Measurements from ENCODE around the gene MBOAT2. TPM values are rescaled to one million over a fixed set of nuclear protein-coding genes. Genes with fewer than 3 reads are reported as not detected.

Gene MBOAT2
- total and polyA plus RNA-seq, 4 donors = 75.1 to 116 (median 85.5) TPM

- no peaks in the 10 kb centered on the region for H3K36me3 ChIP-seq (ENCODE audit: control insufficient read depth, insufficient read depth, low read length)
- H3K27me3 ChIP-seq (ENCODE audit: control insufficient read depth, insufficient read depth, low read length) = no peaks in the 10 kb centered on the region
- H3K9me3 ChIP-seq (ENCODE audit: control insufficient read depth, insufficient read depth, low read length) = no peaks in the 10 kb centered on the region
- peaks cover 8% of the 10 kb centered on the region for H3K4me1 ChIP-seq (ENCODE audit: control insufficient read depth, insufficient read depth, low read length)
- WGBS (ENCODE audit: insufficient coverage) = 80% methylated on average over 3 of the region's 9 CpGs
- no peak overlapping the region for H3K4me3 ChIP-seq (ENCODE audit: low read depth, low read length)
- H3K27ac ChIP-seq (ENCODE audit: low read depth, low read length) = no peak overlapping the region
- no peak for DNase-seq (ENCODE audit: low read depth in 4 of 6, low spot score in 6 of 6)
Observed at GRCh38 chr2:8998418-8999101, 4.9 kb downstream of the MBOAT2 start.

DNA sequence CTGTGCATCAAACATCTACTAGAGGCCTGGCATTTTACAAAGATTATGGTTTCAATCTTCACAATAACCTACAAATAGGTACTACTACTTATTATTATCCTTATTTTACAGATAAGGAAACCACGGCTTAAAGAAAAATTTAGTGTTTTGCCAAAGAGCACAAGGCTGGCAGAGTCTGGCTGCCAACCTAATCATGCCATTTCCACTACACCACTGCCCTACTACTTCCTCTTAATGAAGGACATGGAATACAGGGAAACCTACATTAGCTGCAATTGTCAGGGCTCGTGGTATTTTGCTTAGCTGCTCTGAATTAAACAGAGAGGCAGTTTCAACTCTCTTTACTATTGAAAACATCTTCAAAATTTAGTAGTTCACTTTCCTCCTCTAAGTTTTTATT lies 5.9 kb downstream of the MBOAT2 start:
- Histone ChIP-seq H3K27me3 (ENCODE audit: control insufficient read depth, insufficient read depth, low read length) (no peaks in the 10 kb centered on the region), H3K9me3 (ENCODE audit: control insufficient read depth, insufficient read depth, low read length) (no peaks in the 10 kb centered on the region), H3K27ac (ENCODE audit: low read depth, low read length) (no peak overlapping the region), H3K4me1 (ENCODE audit: control insufficient read depth, insufficient read depth, low read length) (peaks cover 8% of the 10 kb centered on the region), H3K4me3 (ENCODE audit: low read depth, low read length) (no peak overlapping the region), H3K36me3 (ENCODE audit: control insufficient read depth, insufficient read depth, low read length) (no peaks in the 10 kb centered on the region)
- DNase-seq (ENCODE audit: low read depth in 4 of 6, low spot score in 6 of 6) = no peak
- WGBS (ENCODE audit: insufficient coverage) = 0% methylated on average over 1 of the region's 2 CpGs

DNA sequence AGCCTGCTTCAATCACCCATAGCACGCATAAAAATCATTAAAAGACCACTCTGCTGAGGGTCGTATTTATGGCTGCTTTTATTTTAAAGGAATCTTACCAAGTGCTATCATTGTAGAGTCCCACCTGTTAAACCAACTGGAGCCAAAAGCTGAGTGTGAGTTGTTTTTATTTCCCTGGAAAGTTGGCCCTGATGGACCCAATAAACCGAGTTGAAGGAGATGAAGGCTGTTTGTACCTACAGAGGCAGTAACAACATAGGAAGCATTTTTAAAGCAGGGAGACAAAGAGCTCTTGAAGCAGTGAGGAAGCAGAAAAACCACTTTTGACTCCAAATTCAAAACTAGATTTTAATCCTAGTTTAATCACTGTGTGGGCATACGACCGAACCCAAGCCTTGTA lies 6.4 kb downstream of the MBOAT2 start:
- peaks cover 8% of the 10 kb centered on the region for H3K4me1 ChIP-seq (ENCODE audit: control insufficient read depth, insufficient read depth, low read length)
- H3K27ac ChIP-seq (ENCODE audit: low read depth, low read length) = no peak overlapping the region
- H3K36me3 ChIP-seq (ENCODE audit: control insufficient read depth, insufficient read depth, low read length) = no peaks in the 10 kb centered on the region
- H3K27me3 ChIP-seq (ENCODE audit: control insufficient read depth, insufficient read depth, low read length) = no peaks in the 10 kb centered on the region
- H3K9me3 ChIP-seq (ENCODE audit: control insufficient read depth, insufficient read depth, low read length) = no peaks in the 10 kb centered on the region
- DNase-seq (ENCODE audit: low read depth in 4 of 6, low spot score in 6 of 6) = no peak
- H3K4me3 ChIP-seq (ENCODE audit: low read depth, low read length) = no peak overlapping the region
- WGBS (ENCODE audit: insufficient coverage) = no CpG with 5 or more reads among the region's 5 CpGs

GRCh38 chr2:8996006-8996405 lies 7.5 kb downstream of the MBOAT2 start:
- no peak for DNase-seq (ENCODE audit: low read depth in 4 of 6, low spot score in 6 of 6)
- Histone ChIP-seq H3K36me3 (ENCODE audit: control insufficient read depth, insufficient read depth, low read length) (no peaks in the 10 kb centered on the region), H3K4me3 (ENCODE audit: low read depth, low read length) (no peak overlapping the region), H3K4me1 (ENCODE audit: control insufficient read depth, insufficient read depth, low read length) (peaks cover 8% of the 10 kb centered on the region), H3K27me3 (ENCODE audit: control insufficient read depth, insufficient read depth, low read length) (no peaks in the 10 kb centered on the region), H3K9me3 (ENCODE audit: control insufficient read depth, insufficient read depth, low read length) (no peaks in the 10 kb centered on the region), H3K27ac (ENCODE audit: low read depth, low read length) (no peak overlapping the region)
- whole genome bisulfite sequencing (ENCODE audit: insufficient coverage) = 70% methylated on average over 2 of the region's 4 CpGs

DNA sequence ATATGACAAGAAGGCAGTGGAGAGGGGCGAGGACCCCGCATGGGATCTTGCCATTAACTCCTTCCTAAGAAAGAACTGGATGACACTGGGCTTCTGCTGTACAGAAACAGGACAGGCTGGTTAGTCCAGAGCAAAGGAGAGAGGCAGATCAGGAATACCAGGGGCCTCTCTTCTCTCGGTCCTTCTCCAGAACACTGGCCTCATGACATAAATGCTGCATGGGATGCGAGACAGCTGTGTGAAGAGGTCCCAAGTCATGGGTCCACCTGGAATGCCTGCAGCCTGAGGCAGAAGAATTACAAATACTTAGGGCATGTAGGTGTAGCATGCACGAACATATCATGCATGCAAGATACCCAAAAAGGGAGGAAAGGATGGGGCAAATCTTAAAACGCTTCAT lies 9.1 kb downstream of the MBOAT2 start:
- Histone ChIP-seq H3K27me3 (ENCODE audit: control insufficient read depth, insufficient read depth, low read length) (no peaks in the 10 kb centered on the region), H3K27ac (ENCODE audit: low read depth, low read length) (no peak overlapping the region), H3K36me3 (ENCODE audit: control insufficient read depth, insufficient read depth, low read length) (no peaks in the 10 kb centered on the region), H3K9me3 (ENCODE audit: control insufficient read depth, insufficient read depth, low read length) (no peaks in the 10 kb centered on the region), H3K4me3 (ENCODE audit: low read depth, low read length) (no peak overlapping the region), H3K4me1 (ENCODE audit: control insufficient read depth, insufficient read depth, low read length) (peaks cover 8% of the 10 kb centered on the region)
- DNase-seq (ENCODE audit: low read depth in 4 of 6, low spot score in 6 of 6) = no peak
- 91% methylated on average over 6 of the region's 6 CpGs for WGBS (ENCODE audit: insufficient coverage)

GRCh38 chr2:8993902-8994278 lies 9.6 kb downstream of the MBOAT2 start:
- Histone ChIP-seq H3K36me3 (ENCODE audit: control insufficient read depth, insufficient read depth, low read length) (no peaks in the 10 kb centered on the region), H3K4me3 (ENCODE audit: low read depth, low read length) (no peak overlapping the region), H3K27ac (ENCODE audit: low read depth, low read length) (no peak overlapping the region), H3K4me1 (ENCODE audit: control insufficient read depth, insufficient read depth, low read length) (peaks cover 8% of the 10 kb centered on the region), H3K27me3 (ENCODE audit: control insufficient read depth, insufficient read depth, low read length) (no peaks in the 10 kb centered on the region), H3K9me3 (ENCODE audit: control insufficient read depth, insufficient read depth, low read length) (no peaks in the 10 kb centered on the region)
- no peak for DNase-seq (ENCODE audit: low read depth in 4 of 6, low spot score in 6 of 6)
- 97% methylated on average over 3 of the region's 7 CpGs for WGBS (ENCODE audit: insufficient coverage)

- Histone ChIP-seq H3K27ac (ENCODE audit: low read depth, low read length) (no peak overlapping the region), H3K4me3 (ENCODE audit: low read depth, low read length) (no peak overlapping the region), H3K9me3 (ENCODE audit: control insufficient read depth, insufficient read depth, low read length) (no peaks in the 10 kb centered on the region), H3K36me3 (ENCODE audit: control insufficient read depth, insufficient read depth, low read length) (no peaks in the 10 kb centered on the region), H3K27me3 (ENCODE audit: control insufficient read depth, insufficient read depth, low read length) (no peaks in the 10 kb centered on the region), H3K4me1 (ENCODE audit: control insufficient read depth, insufficient read depth, low read length) (peaks cover 8% of the 10 kb centered on the region)
- 92% methylated on average over 4 of the region's 7 CpGs for WGBS (ENCODE audit: insufficient coverage)
- DNase-seq (ENCODE audit: low read depth in 4 of 6, low spot score in 6 of 6) = no peak
Observed at GRCh38 chr2:8993196-8993901, 10.1 kb downstream of the MBOAT2 start.

GRCh38 chr2:8992643-8993042 lies 10.8 kb downstream of the MBOAT2 start:
- no peak for DNase-seq (ENCODE audit: low read depth in 4 of 6, low spot score in 6 of 6)
- H3K4me1 ChIP-seq (ENCODE audit: control insufficient read depth, insufficient read depth, low read length) = peaks cover 8% of the 10 kb centered on the region
- H3K27me3 ChIP-seq (ENCODE audit: control insufficient read depth, insufficient read depth, low read length) = no peaks in the 10 kb centered on the region
- H3K4me3 ChIP-seq (ENCODE audit: low read depth, low read length) = no peak overlapping the region
- H3K9me3 ChIP-seq (ENCODE audit: control insufficient read depth, insufficient read depth, low read length) = no peaks in the 10 kb centered on the region
- WGBS (ENCODE audit: insufficient coverage) = 94% methylated on average over 4 of the region's 5 CpGs
- no peak overlapping the region for H3K27ac ChIP-seq (ENCODE audit: low read depth, low read length)
- H3K36me3 ChIP-seq (ENCODE audit: control insufficient read depth, insufficient read depth, low read length) = no peaks in the 10 kb centered on the region

DNA sequence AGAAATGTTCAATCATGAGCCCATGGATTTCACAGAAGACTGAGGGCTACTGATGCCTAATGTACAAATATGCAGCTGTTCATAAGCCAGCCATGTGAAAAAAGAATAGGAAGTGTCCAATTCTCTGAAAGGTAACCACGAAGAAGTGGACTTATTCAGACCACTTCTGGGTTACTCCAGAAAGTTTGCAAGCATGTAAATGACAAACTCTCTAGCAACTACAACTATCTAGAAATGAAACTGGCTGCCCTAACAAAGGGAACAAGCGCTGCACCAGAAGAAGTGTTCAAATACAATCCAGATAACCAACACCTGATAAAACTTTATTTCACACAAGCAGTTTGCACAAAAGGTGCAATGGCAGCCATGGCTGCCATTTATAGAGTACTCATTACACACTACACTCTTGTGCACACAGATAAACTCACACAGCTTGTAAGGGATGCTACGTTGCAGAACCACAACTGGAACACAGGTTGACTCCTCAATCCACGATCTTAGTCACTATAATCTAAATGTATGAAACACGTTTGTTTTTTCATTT lies 13.9 kb downstream of the MBOAT2 start:
- Histone ChIP-seq H3K4me3 (ENCODE audit: low read depth, low read length) (no peak overlapping the region), H3K27me3 (ENCODE audit: control insufficient read depth, insufficient read depth, low read length) (no peaks in the 10 kb centered on the region), H3K27ac (ENCODE audit: low read depth, low read length) (no peak overlapping the region), H3K4me1 (ENCODE audit: control insufficient read depth, insufficient read depth, low read length) (peaks cover 4% of the 10 kb centered on the region), H3K36me3 (ENCODE audit: control insufficient read depth, insufficient read depth, low read length) (no peaks in the 10 kb centered on the region), H3K9me3 (ENCODE audit: control insufficient read depth, insufficient read depth, low read length) (no peaks in the 10 kb centered on the region)
- WGBS (ENCODE audit: insufficient coverage) = 87% methylated on average over 3 of the region's 5 CpGs
- DNase-seq (ENCODE audit: low read depth in 4 of 6, low spot score in 6 of 6) = no peak

- Histone ChIP-seq H3K4me3 (ENCODE audit: low read depth, low read length) (no peak overlapping the region), H3K27ac (ENCODE audit: low read depth, low read length) (no peak overlapping the region), H3K9me3 (ENCODE audit: control insufficient read depth, insufficient read depth, low read length) (peaks cover 1% of the 10 kb centered on the region), H3K36me3 (ENCODE audit: control insufficient read depth, insufficient read depth, low read length) (no peaks in the 10 kb centered on the region), H3K4me1 (ENCODE audit: control insufficient read depth, insufficient read depth, low read length) (no peaks in the 10 kb centered on the region), H3K27me3 (ENCODE audit: control insufficient read depth, insufficient read depth, low read length) (no peaks in the 10 kb centered on the region)
- no peak for DNase-seq (ENCODE audit: low read depth in 4 of 6, low spot score in 6 of 6)
- WGBS (ENCODE audit: insufficient coverage) = no CpG with 5 or more reads among the region's 3 CpGs
Observed at GRCh38 chr2:8987410-8987809, 16.1 kb downstream of the MBOAT2 start.

All from spinal cord (tissue), 10 donors.